Measurements from ENCODE around the gene SLC46A2. TPM values are rescaled to one million over a fixed set of nuclear protein-coding genes. Genes with fewer than 3 reads are reported as not detected.

Gene SLC46A2
- total RNA-seq, 1 donor from 2014 or later = 0.14 TPM

Other genes with a start within 250 kb of the SLC46A2 start
- gene INIP, start 172.8 kb downstream of the SLC46A2 start, total RNA-seq = 21.5 TPM
- 8.9 TPM for gene SNX30, start 140.1 kb downstream of the SLC46A2 start, total RNA-seq
- gene ZNF883, start 121.3 kb upstream of the SLC46A2 start, total RNA-seq = 4.5 TPM
- gene ZFP37, start 165.8 kb upstream of the SLC46A2 start, total RNA-seq = 2.8 TPM